HG03025 (cell line): ENCODE results near the gene BTNL8.
A peak's percentile ranks its signal among the peaks of the same experiment; 100 is the strongest.

Source experiments
- ATAC-seq: cut with Tn5 transposase; IDR thresholded peaks from one replicate; pipeline ENCODE4 v1.9.1; 2021; ENCODE audit warnings: mild to moderate bottlenecking, moderate library complexity; ENCODE audit not compliant: unreplicated experiment, low FRiP score

Gene BTNL8

GRCh38 chr5:180898621-180899246 is at the start of gene BTNL8:
BTNL8 (plus strand) TSS chr5:180899159; CDS start chr5:180899311, 152 bp downstream.
- ATAC-seq = no peak

GRCh38 chr5:180849827-180850226 is 49.1 kb upstream of the BTNL8 start:
- no peak for ATAC-seq

GRCh38 chr5:180850434-180851078 is 48.4 kb upstream of the BTNL8 start:
- ATAC-seq = no peak

- no peak for ATAC-seq
Observed at GRCh38 chr5:180852495-180852894, 46.5 kb upstream of the BTNL8 start.

GRCh38 chr5:180853121-180853847 is 45.7 kb upstream of the BTNL8 start:
- ATAC-seq = no peak

- ATAC-seq = no peak
Observed at GRCh38 chr5:180853848-180854176, 45.1 kb upstream of the BTNL8 start.

- no peak for ATAC-seq
Observed at GRCh38 chr5:180858586-180858985, 40.4 kb upstream of the BTNL8 start.

- peak; percentile 48 for ATAC-seq
Observed at GRCh38 chr5:180860273-180860886, 38.6 kb upstream of the BTNL8 start.

- peak; percentile 86 for ATAC-seq
Observed at GRCh38 chr5:180860887-180861822, 37.8 kb upstream of the BTNL8 start, which contains the start of gene ZFP62. ZFP62 (minus strand) TSS chr5:180861276; CDS start chr5:180861219, 57 bp downstream.

- ATAC-seq = no peak
Observed at GRCh38 chr5:180862645-180863044, 36.3 kb upstream of the BTNL8 start.

GRCh38 chr5:180865981-180866695 is 32.8 kb upstream of the BTNL8 start:
- ATAC-seq = no peak

- no peak for ATAC-seq
Observed at GRCh38 chr5:180866985-180867384, 32.0 kb upstream of the BTNL8 start.

GRCh38 chr5:180868960-180869359 is 30.0 kb upstream of the BTNL8 start:
- no peak for ATAC-seq

GRCh38 chr5:180869587-180869986 is 29.4 kb upstream of the BTNL8 start:
- ATAC-seq = no peak

GRCh38 chr5:180870276-180871068 is 28.5 kb upstream of the BTNL8 start:
- no peak for ATAC-seq

GRCh38 chr5:180872419-180872818 is 26.5 kb upstream of the BTNL8 start:
- no peak for ATAC-seq

GRCh38 chr5:180873615-180874520 is 25.1 kb upstream of the BTNL8 start:
- no peak for ATAC-seq
